HG03103 (cell line): ENCODE results near the gene ZNF512.
"Not testable (repeated sequence)": the region's sequence is repeated elsewhere in the genome, so short reads cannot be mapped to it uniquely, and the experiment has no call there.

Experiments
- ATAC-seq: cut with Tn5 transposase; IDR thresholded peaks from one replicate; pipeline ENCODE4 v1.9.1; 2021; ENCODE audit warnings: low read depth; ENCODE audit not compliant: unreplicated experiment

ZNF512 gene

GRCh38 chr2:27628767-27629709, 46.2 kb downstream of the ZNF512 start, which contains the start of the genes CCDC121 and GPN1:
Gene CCDC121 (minus strand): TSS chr2:27629012. CDS start chr2:27627799, 1,213 bp downstream.
Gene GPN1 (plus strand): TSS chr2:27629050. CDS start chr2:27629059, 9 bp downstream.
- ATAC-seq, result peak; percentile 96

GRCh38 chr2:27630257-27630656, 47.4 kb downstream of the ZNF512 start:
- ATAC-seq, result not testable (repeated sequence)

DNA sequence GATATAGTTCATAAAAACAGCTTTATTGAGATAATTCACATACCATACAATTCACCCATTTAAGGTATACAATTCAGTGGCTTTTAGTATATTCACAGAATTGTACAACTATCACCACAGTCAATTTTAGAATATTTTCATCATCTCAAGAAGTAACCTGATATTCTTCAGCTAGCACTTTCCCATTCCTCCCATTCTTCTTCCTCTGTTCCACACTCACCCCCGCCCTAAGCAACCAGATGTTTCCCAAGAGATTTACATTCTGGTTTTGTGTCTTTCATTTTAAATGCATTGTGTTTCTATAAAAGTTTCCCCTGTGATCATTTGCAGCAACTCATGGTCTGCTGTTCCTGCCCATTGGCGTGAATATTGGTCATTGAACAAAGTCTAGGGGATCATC, 51.4 kb downstream of the ZNF512 start:
- no peak for ATAC-seq

GRCh38 chr2:27636766-27637165, 53.9 kb downstream of the ZNF512 start:
- ATAC-seq, result no peak

- ATAC-seq, result no peak
Observed at GRCh38 chr2:27638037-27638637, 55.3 kb downstream of the ZNF512 start.

DNA sequence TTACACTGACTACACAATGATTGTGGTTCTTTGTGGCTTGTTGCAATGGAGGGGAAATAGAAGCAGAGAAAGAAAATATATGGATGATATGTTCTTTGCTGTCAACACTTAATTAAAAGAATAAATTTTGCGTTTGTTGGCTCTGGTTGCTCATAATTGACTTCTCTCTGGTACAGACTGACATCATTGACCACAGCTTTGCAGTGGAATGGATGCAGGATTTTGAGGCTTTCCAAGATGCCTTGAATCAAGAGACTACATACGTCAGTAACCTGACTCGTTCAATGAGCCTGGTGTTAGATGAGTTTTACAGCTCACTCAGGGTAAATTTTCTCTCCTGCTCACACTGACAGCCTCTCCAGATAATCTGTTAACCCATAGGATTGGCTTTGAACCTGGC, 55.9 kb downstream of the ZNF512 start:
- no peak for ATAC-seq

DNA sequence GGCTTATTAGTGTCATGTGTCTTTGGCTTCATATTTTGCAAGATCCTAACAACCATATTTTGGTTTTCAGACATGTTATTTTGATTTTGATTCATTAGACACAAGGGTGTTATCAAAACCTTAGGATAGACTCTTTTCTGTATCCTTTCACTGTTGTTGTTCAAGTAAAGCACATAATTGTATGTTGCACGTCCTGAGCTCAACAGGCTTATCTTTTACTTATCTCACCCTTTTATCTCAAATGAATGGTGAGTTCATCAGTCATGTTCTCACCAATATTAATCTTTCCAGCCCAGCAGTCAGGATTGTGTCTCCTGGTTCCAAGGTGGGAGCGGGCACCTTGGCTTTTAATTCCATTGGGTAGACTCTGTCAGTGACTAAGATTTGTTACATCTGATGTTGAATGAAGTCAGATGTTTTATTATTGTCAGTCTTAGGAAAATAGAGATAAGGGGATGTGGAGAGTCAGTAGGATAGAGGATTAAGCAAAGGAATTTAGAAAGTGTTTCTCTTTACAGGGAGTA, 57.9 kb downstream of the ZNF512 start:
- no peak for ATAC-seq

DNA sequence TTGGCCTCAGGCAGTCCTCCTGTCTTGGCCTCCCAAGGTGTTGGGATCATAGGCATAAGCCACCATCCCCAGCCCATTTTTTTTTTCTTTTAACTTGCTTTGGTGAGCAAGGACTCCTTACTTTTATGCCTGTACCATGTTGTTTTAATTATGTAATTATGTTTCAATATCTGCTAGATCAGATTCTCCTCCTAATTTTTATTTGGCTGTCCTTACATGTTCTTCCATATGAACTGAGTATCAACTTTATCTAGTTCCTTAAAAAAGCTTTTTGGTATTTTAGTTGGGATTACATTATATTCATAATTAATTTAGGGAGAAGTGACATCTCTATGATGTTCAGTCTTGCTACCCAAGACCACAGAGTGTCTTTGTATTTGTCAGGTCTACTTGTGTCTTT, 62.4 kb downstream of the ZNF512 start:
- no peak for ATAC-seq

DNA sequence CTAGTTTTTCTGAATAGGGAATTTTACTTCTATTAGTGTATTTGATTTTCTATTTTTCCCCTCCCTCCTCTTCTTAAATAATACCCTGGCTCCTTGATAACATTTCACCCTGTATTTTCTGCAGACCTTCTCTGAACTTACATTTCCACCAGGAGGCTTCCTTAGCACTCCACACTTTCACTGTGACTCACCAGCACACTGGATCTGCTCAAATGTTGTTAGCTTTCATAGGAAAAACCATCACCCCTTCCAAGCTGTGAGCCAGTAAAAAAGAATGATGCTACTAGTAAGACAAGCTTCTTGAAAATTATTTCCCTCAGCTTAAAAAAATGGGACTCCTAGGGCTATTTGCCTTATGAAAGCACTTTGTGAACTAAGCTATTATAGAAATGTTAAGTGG, 64.4 kb downstream of the ZNF512 start:
- ATAC-seq, result no peak

GRCh38 chr2:27647737-27648136, 64.9 kb downstream of the ZNF512 start:
- no peak for ATAC-seq

- ATAC-seq, result no peak
Observed at GRCh38 chr2:27651056-27651455, 68.2 kb downstream of the ZNF512 start.

DNA sequence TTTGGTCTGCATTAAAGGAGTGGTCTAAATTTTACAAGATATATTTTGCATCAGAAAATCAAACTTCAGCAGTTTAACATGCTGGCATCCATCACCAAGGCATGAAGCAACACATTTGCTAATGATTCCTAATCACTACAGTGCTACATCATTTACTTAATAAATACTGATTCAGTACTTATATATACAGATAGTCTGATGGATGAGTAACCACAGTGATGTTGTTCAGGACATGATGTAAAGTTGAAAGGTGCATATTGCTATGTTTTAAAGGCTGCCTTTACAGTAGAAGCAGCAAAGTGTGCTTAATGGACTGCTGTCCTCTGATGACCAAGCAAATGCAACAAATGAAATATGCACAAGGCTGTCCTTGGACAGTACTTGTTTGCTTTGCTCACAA, 69.5 kb downstream of the ZNF512 start:
- ATAC-seq, result no peak

- ATAC-seq, result no peak
Observed at GRCh38 chr2:27652790-27653189, 69.9 kb downstream of the ZNF512 start.

DNA sequence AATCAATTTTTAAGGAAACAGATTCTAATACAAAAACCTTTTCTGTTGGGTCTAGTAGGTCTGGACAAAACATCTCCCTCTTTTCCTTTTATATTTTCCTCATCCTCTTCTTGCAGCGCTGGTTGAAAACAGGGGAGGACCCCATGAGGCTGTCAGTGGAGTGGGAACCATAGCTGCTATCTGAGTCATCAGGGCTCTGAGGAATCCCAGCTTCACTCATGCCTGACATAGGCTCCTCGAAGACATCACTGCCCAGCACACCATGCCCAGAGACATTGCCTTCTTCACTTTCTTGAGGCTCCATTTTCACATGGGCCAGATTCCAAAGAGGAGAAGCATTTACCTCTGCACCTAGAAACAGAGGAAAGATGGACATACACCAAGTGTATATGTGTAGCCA, 70.6 kb downstream of the ZNF512 start:
- ATAC-seq, result no peak

GRCh38 chr2:27655155-27655951, 72.5 kb downstream of the ZNF512 start:
- ATAC-seq, result no peak

DNA sequence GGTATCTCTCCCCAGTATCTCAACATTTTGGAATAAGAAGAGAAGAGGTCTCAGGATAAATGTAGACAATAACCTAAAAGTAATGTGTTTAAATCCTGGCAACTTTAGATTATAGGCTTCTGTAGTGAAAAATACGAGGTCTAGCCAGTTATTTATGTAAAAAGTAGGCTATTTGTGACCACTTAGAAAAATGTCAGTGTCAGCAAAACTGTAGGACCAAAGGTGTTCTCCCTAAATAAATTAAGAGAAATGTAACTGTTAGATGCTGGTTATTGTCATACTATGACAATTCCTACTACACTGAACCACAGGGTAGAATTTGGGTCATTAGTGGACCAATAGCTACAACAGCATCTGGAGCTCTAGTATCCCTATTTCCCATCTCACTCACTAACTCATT, 78.5 kb downstream of the ZNF512 start:
- no peak for ATAC-seq

GRCh38 chr2:27663285-27664153, 80.7 kb downstream of the ZNF512 start, which contains the start of the genes SLC4A1AP and SUPT7L:
Gene SLC4A1AP (plus strand): TSS chr2:27663889. CDS start chr2:27663915, 26 bp downstream.
Gene SUPT7L (minus strand): TSS chr2:27663614. CDS start chr2:27662192, 1,422 bp downstream.
- ATAC-seq, result peak; percentile 43

DNA sequence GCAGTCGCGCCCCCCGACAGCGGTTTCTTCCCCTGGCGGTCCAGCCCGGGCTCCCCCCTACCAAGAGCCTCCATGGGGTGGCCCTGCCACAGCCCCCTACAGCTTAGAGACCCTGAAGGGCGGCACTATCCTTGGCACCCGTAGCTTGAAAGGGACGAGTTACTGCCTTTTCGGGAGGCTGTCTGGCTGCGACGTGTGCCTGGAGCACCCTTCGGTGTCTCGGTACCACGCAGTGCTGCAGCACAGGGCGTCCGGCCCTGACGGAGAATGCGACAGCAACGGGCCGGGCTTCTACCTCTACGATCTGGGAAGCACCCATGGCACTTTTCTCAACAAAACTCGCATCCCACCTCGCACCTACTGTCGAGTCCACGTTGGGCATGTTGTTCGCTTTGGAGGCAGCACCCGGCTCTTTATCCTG, 81.3 kb downstream of the ZNF512 start:
- no peak for ATAC-seq

- no peak for ATAC-seq
Observed at GRCh38 chr2:27664622-27665363, 82.0 kb downstream of the ZNF512 start.
